ENCODE measurements around the gene NPNT.

The NPNT gene

GRCh38 chr4:105965183-105965800, 70.0 kb downstream of the NPNT start:
- TF ChIP-seq CTCF (IDR thresholded peaks at IDR 0.05) = no peak
- no peaks in the 10 kb centered on the region for H3K79me2 ChIP-seq
- no peaks in the 10 kb centered on the region for H3K9me3 ChIP-seq (ENCODE audit: control insufficient read depth, low read length)
- no peak overlapping the region for H3K4me3 ChIP-seq (ENCODE audit: low read depth, low read length)
- no peaks in the 10 kb centered on the region for H3K4me1 ChIP-seq
- no peak overlapping the region for H2AFZ ChIP-seq
- H3K4me2 ChIP-seq (ENCODE audit: low read length) = no peak overlapping the region
- H3K27me3 ChIP-seq (ENCODE audit: control insufficient read depth, insufficient read depth, low read length) = no peaks in the 10 kb centered on the region
- no peaks in the 10 kb centered on the region for H3K36me3 ChIP-seq (ENCODE audit: control insufficient read depth, insufficient read depth, low read length)
- H3K9ac ChIP-seq = no peak overlapping the region
- no peak overlapping the region for H3K27ac ChIP-seq

GRCh38 chr4:105966051-105966450, 70.8 kb downstream of the NPNT start:
- H3K4me2 ChIP-seq (ENCODE audit: low read length) = no peak overlapping the region
- H3K4me1 ChIP-seq = no peaks in the 10 kb centered on the region
- H2AFZ ChIP-seq = no peak overlapping the region
- H3K9ac ChIP-seq = no peak overlapping the region
- no peaks in the 10 kb centered on the region for H3K79me2 ChIP-seq
- no peaks in the 10 kb centered on the region for H3K36me3 ChIP-seq (ENCODE audit: control insufficient read depth, insufficient read depth, low read length)
- H3K4me3 ChIP-seq (ENCODE audit: low read depth, low read length) = no peak overlapping the region
- H3K9me3 ChIP-seq (ENCODE audit: control insufficient read depth, low read length) = no peaks in the 10 kb centered on the region
- no peaks in the 10 kb centered on the region for H3K27me3 ChIP-seq (ENCODE audit: control insufficient read depth, insufficient read depth, low read length)
- no peak for TF ChIP-seq CTCF (IDR thresholded peaks at IDR 0.05)
- no peak overlapping the region for H3K27ac ChIP-seq

- Histone ChIP-seq H3K4me3 (ENCODE audit: low read depth, low read length) (no peak overlapping the region), H3K9ac (no peak overlapping the region), H3K9me3 (ENCODE audit: control insufficient read depth, low read length) (no peaks in the 10 kb centered on the region), H3K36me3 (ENCODE audit: control insufficient read depth, insufficient read depth, low read length) (no peaks in the 10 kb centered on the region), H3K27me3 (ENCODE audit: control insufficient read depth, insufficient read depth, low read length) (no peaks in the 10 kb centered on the region), H3K4me2 (ENCODE audit: low read length) (no peak overlapping the region), H3K79me2 (no peaks in the 10 kb centered on the region), H3K4me1 (no peaks in the 10 kb centered on the region), H3K27ac (no peak overlapping the region), H2AFZ (no peak overlapping the region)
- TF ChIP-seq CTCF (IDR thresholded peaks at IDR 0.05) = no peak
Measured at GRCh38 chr4:105967058-105967658, 71.9 kb downstream of the NPNT start.

- no peak overlapping the region for H3K9ac ChIP-seq
- no peaks in the 10 kb centered on the region for H3K4me1 ChIP-seq
- H3K4me3 ChIP-seq (ENCODE audit: low read depth, low read length) = no peak overlapping the region
- no peak overlapping the region for H2AFZ ChIP-seq
- no peaks in the 10 kb centered on the region for H3K27me3 ChIP-seq (ENCODE audit: control insufficient read depth, insufficient read depth, low read length)
- H3K79me2 ChIP-seq = no peaks in the 10 kb centered on the region
- H3K4me2 ChIP-seq (ENCODE audit: low read length) = no peak overlapping the region
- no peaks in the 10 kb centered on the region for H3K9me3 ChIP-seq (ENCODE audit: control insufficient read depth, low read length)
- no peaks in the 10 kb centered on the region for H3K36me3 ChIP-seq (ENCODE audit: control insufficient read depth, insufficient read depth, low read length)
- H3K27ac ChIP-seq = no peak overlapping the region
- no peak for TF ChIP-seq CTCF (IDR thresholded peaks at IDR 0.05)
Measured at GRCh38 chr4:105969575-105969974, 74.3 kb downstream of the NPNT start.

GRCh38 chr4:105970371-105970770, 75.1 kb downstream of the NPNT start:
- TF ChIP-seq CTCF (IDR thresholded peaks at IDR 0.05) = no peak
- Histone ChIP-seq H3K4me3 (ENCODE audit: low read depth, low read length) (no peak overlapping the region), H3K79me2 (no peaks in the 10 kb centered on the region), H3K27me3 (ENCODE audit: control insufficient read depth, insufficient read depth, low read length) (no peaks in the 10 kb centered on the region), H3K4me2 (ENCODE audit: low read length) (no peak overlapping the region), H3K9me3 (ENCODE audit: control insufficient read depth, low read length) (no peaks in the 10 kb centered on the region), H2AFZ (no peak overlapping the region), H3K36me3 (ENCODE audit: control insufficient read depth, insufficient read depth, low read length) (no peaks in the 10 kb centered on the region), H3K4me1 (no peaks in the 10 kb centered on the region), H3K9ac (no peak overlapping the region), H3K27ac (no peak overlapping the region)
